ENCODE data around the gene UBE2K. TPM values are rescaled to one million over a fixed set of nuclear protein-coding genes. Genes with fewer than 3 reads are reported as not detected.

The UBE2K gene
- total RNA-seq, 4 donors from 2014 or later: 28.7 to 38.8 (median 32.1) TPM

- no peak for DNase-seq
- H3K9me3 ChIP-seq: no peaks in the 10 kb centered on the region
- ATAC-seq: no peak
- TF ChIP-seq CTCF (IDR thresholded peaks at IDR 0.05 in 4 of 5, conservative IDR thresholded peaks at IDR 0.05 in 1 of 5) (no peak), POLR2A (IDR thresholded peaks at IDR 0.05) (no peak)
- in situ Hi-C loops (cut with MboI; ENCODE audit: low sequenced_read_pairs in 4 of 4): no loop called here
- no peak overlapping the region for H3K4me3 ChIP-seq
- H3K4me1 ChIP-seq: no peaks in the 10 kb centered on the region
- intact Hi-C loops (cut with DNase I; ENCODE audit: low total_unique reads): no loop called here
- H3K36me3 ChIP-seq: no peaks in the 10 kb centered on the region
- H3K27ac ChIP-seq: no peak overlapping the region
- no peaks in the 10 kb centered on the region for H3K27me3 ChIP-seq
Measured at GRCh38 chr4:39685990-39686389, 11.9 kb upstream of the UBE2K start.

GRCh38 chr4:39687014-39687413 is 10.9 kb upstream of the UBE2K start:
- ATAC-seq: no peak
- in situ Hi-C loops (cut with MboI; ENCODE audit: low sequenced_read_pairs in 4 of 4): no loop called here

GRCh38 chr4:39689970-39690369 is 8.0 kb upstream of the UBE2K start:
- Histone ChIP-seq H3K4me3 (no peak overlapping the region), H3K4me1 (no peaks in the 10 kb centered on the region), H3K36me3 (no peaks in the 10 kb centered on the region), H3K27me3 (no peaks in the 10 kb centered on the region), H3K9me3 (no peaks in the 10 kb centered on the region), H3K27ac (no peak overlapping the region)
- DNase-seq (no peak), ATAC-seq (no peak)
- in situ Hi-C loops (cut with MboI; ENCODE audit: low sequenced_read_pairs in 4 of 4): loop anchor here in 3 of 4 donors (5.0 to 10.0 kb wide), 2 partner anchors 282 to 285 kb away; partner anchors contain the start of gene PDS5A (in 2 of the 3)
- no peak for TF ChIP-seq POLR2A (IDR thresholded peaks at IDR 0.05)
- intact Hi-C loops (cut with DNase I; ENCODE audit: low total_unique reads): loop anchor here (10.0 kb wide), 1 partner anchor 1025 kb away; the partner anchor contains the start of gene KLF3

More at GRCh38 chr4:39687014-39687413, 10.9 kb upstream of the UBE2K start:
- no peak for TF ChIP-seq POLR2A (IDR thresholded peaks at IDR 0.05)
- intact Hi-C loops (cut with DNase I; ENCODE audit: low total_unique reads): no loop called here
- H3K9me3 ChIP-seq: no peaks in the 10 kb centered on the region
- no peak for DNase-seq
- H3K27me3 ChIP-seq: no peaks in the 10 kb centered on the region
- no peak overlapping the region for H3K27ac ChIP-seq
- no peaks in the 10 kb centered on the region for H3K36me3 ChIP-seq
- no peak overlapping the region for H3K4me3 ChIP-seq
- H3K4me1 ChIP-seq: no peaks in the 10 kb centered on the region

GRCh38 chr4:39698424-39699009 is 581 bp downstream of the UBE2K start:
- in situ Hi-C loops (cut with MboI; ENCODE audit: low sequenced_read_pairs in 4 of 4): loop anchor here in 3 of 4 donors (5.0 to 10.0 kb wide), 2 partner anchors 274 to 276 kb away; partner anchors contain the start of gene PDS5A (in 2 of the 3)
- peaks cover 0 to 6% of the 10 kb centered on the region in 2 donors for H3K36me3 ChIP-seq
- TF ChIP-seq CTCF (IDR thresholded peaks at IDR 0.05 in 4 of 5, conservative IDR thresholded peaks at IDR 0.05 in 1 of 5) (no peak), POLR2A (IDR thresholded peaks at IDR 0.05) (no peak)
- DNase-seq (peak; percentile 36 to 62), ATAC-seq (peak; percentile 68 to 71)
- intact Hi-C loops (cut with DNase I; ENCODE audit: low total_unique reads): loop anchor here (1.0 to 10.0 kb wide), 6 partner anchors 34 to 1034 kb away; partner anchors contain the start of genes KLF3, LIAS, PDS5A and RPL9
- peak overlapping the region; percentile 59 to 93 (median 84) for H3K4me3 ChIP-seq
- H3K27ac ChIP-seq: peak overlapping the region; percentile 87 to 97 (median 96)
- H3K9me3 ChIP-seq: no peaks in the 10 kb centered on the region
- peaks cover 32 to 35% of the 10 kb centered on the region in 2 donors for H3K4me1 ChIP-seq
- H3K27me3 ChIP-seq: no peaks in the 10 kb centered on the region

- DNase-seq (no peak), ATAC-seq (no peak)
- peaks cover 0 to 6% of the 10 kb centered on the region in 2 donors for H3K36me3 ChIP-seq
- H3K4me1 ChIP-seq: peaks cover 32 to 35% of the 10 kb centered on the region in 2 donors
- in situ Hi-C loops (cut with MboI; ENCODE audit: low sequenced_read_pairs in 4 of 4) (loop anchor here in 3 of 4 donors (5.0 to 10.0 kb wide), 2 partner anchors 272 to 275 kb away; partner anchors contain the start of gene PDS5A (in 2 of the 3)), intact Hi-C loops (cut with DNase I; ENCODE audit: low total_unique reads) (loop anchor here (1.0 to 10.0 kb wide), 6 partner anchors 32 to 1035 kb away; partner anchors contain the start of genes KLF3, LIAS and RPL9)
- H3K4me3 ChIP-seq: peak overlapping the region; percentile 59 to 93 (median 84)
- no peaks in the 10 kb centered on the region for H3K27me3 ChIP-seq
- H3K27ac ChIP-seq: peak overlapping the region; percentile 87 to 97 (median 96)
- TF ChIP-seq CTCF (IDR thresholded peaks at IDR 0.05 in 4 of 5, conservative IDR thresholded peaks at IDR 0.05 in 1 of 5): no peak
- no peak for TF ChIP-seq POLR2A (IDR thresholded peaks at IDR 0.05)
- no peaks in the 10 kb centered on the region for H3K9me3 ChIP-seq
Measured at GRCh38 chr4:39699687-39700409, 1.9 kb downstream of the UBE2K start.
